NCI-H748 (cell line): Measurements from ENCODE around the gene RGS9BP.
"Not testable (repeated sequence)": the region's sequence is repeated elsewhere in the genome, so short reads cannot be mapped to it uniquely, and the experiment has no call there.

Source experiments
- DNase-seq: peaks from one replicate; lab custom pipeline; 2025; ENCODE audit not compliant: unreplicated experiment; lab: John Stamatoyannopoulos, UW

RGS9BP gene, protein sequence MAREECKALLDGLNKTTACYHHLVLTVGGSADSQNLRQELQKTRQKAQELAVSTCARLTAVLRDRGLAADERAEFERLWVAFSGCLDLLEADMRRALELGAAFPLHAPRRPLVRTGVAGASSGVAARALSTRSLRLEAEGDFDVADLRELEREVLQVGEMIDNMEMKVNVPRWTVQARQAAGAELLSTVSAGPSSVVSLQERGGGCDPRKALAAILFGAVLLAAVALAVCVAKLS

DNA sequence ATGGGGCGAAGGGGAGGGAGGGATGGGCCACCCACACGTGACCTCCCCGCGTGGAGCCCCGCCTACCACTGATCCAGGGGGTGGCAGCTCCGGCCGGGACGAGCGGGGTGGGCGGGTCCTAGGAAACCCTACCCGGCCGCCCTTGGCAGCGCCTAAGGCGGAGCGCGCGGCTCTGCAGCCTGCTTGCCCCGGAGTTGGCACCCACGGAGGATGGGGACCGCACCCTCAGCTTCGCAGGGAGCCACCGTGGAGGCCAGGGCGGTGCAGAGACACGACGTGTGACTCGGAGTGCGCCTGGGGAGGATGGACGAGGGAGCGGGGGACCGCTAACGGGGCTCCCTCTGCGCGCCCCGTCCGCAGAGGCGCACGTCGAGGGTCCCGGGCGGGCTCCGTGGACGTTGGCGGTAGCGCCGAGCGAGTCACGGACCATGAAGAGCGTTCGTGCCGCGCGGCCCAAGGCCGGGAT is at the start of gene RGS9BP:
Gene RGS9BP, plus strand, starts transcription at position 129 of the 466 bp plus-strand sequence. CDS start 416 bp downstream, outside the sequence.
- DNase-seq, result peak; percentile 80

DNA sequence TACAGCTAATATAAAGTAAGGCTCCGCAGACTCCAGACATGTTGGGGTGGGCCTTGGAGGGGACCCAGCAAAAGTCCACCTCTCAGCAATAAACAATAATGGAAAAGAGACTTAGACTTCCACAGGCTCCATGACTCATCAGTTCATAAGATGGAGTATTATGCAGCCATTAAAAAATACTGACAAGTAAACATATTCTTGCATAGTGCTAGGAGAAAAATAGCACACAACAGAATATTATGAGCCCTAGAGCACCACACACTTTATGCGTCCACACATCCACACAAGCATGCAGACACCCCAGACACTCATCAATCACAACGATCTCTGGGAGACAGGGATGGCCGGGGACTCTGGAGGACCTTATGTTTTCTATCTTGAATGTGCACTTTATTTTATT is 48.7 kb upstream of the RGS9BP start:
- DNase-seq, result no peak

DNA sequence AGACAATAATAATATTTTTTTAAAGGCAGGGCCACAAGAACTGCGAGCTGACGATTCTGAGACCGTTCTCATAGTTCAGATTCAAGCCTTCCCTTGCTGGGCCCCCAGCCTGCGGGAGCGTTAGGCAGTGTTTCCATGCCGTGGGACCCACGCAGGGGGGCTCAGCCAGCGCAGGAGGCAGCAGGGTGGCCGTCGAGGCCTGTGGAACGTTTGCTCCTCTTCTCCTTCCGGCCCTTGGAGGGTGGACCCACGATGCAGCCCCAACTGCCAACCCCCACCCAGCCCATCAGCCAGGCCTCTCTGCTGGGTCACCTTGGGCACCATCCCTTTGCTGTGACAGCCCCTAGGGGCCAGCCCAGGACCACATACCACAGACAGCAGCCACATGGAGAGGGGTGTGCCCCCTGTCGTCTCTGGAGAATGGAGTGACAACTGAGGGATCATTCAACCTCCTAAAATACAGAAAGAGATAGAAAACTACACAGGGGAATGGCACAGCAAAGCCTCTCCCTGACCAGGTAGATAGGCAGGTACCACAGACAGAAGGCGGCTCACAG is 47.9 kb upstream of the RGS9BP start:
- DNase-seq, result no peak

DNA sequence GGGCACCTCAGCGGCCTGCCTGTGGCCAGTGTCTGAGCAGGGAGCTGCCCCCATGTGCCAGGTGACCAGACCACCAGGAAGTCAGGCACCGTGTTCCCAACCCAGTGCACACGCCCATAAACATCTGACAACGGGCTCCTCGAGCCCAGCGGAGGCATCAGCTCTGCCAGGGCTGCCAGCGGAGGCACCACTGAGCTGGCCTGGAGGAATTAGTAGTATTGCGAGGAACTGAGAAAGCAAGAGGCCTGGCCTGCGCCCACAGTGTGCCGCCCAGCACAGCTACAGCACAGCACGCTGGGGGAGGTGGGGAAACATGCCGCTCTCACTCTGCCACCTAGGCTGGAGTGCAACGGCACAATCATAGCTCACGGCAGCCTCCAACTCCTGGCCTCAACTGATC is 45.3 kb upstream of the RGS9BP start:
- DNase-seq, result no peak

DNA sequence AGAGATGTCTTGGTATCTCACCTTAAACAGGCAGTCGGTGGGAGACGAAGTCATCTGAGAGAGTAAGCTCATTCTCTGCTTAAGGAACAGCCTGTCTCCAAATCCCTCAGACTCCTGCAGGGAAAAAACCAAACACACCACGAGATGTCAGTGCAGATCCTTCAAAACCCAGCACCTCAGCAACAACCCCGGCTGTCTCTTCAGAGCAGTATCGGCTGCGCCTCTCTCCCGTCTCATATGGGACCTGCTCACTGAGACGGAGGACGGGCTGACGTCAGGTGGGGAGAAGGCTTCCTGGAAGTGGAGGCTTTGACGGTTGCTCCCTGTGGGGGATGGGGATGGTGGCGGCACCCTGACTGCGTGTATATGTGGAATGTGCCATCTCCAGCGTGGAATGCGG is 44.3 kb upstream of the RGS9BP start:
- DNase-seq, result no peak

DNA sequence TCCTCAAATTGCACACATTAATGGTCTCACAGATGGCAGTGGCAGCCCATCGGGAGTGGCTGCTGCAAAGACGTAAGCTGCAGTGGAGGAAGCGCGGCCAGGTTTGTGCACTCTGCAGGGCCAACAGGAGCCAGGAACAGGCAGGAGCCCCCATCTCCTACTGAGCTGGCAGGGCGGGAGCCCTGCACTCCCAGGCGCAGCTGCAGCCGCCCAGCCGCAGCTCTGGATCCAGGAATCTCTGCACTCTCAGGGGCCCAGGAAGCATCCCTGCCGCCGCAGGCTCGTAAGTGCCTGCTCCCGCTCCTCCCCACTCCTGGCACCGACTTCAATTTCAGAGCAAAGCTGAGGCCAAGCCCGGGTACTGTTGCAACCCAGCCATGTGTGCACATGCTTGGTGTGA is 38.2 kb upstream of the RGS9BP start:
- DNase-seq, result no peak

DNA sequence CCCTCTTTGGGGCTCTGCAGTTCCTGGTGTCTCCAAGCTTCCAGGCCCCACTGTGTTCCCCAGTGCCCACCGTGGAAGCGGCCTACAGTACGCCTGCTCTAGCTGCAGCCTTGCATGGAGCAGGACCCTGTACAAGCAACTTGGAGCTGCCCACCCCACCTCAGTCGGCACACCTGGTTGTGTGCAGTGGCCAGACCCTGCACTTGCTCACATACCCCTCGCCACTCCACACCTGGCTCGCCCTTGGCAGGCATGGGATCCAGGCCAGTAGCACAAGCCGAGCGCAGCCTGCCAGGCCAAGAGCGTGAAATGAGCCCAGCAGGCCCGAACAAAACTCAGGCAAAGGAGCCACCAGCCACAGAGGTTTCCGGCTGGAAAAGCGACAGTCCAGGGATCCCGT is 37.0 kb upstream of the RGS9BP start:
- no peak for DNase-seq

DNA sequence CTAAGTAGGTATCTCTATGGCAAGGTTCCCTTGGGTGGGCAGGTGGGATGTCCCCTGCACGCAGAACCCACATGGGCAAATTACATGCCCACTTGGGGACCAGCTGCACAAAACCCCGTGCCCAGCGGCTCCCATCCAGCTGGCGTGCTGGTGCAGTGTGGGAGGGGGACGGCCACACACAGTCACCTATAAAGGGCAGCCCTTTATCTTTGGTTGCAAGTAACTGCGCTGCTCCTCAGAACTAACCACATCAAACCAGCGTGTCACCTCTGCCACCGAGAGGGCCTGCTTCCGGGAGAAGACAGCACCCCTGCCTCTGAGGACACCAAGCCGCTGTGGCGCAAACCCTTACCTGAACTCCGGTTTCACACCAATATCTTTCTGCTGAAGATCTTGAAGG is 32.9 kb upstream of the RGS9BP start:
- no peak for DNase-seq

DNA sequence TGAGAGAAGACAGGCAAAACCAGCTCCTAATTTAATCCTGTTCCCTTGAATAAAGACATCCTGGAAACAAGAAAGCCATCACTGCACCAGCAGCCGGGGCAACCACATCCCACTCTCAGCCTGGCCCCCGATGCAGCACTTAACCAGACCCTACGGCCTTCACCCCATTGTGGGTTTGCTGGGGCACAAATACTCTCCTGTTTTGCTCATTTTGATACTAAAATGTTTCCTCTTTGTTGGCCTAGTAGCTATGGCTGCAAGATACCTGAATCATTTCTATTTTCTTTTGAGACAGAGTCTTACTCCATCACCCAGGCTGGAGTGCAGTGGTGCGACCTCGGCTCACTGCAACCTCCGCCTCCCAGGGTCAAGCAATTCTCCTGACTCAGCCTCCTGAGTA is 29.1 kb upstream of the RGS9BP start:
- no peak for DNase-seq

DNA sequence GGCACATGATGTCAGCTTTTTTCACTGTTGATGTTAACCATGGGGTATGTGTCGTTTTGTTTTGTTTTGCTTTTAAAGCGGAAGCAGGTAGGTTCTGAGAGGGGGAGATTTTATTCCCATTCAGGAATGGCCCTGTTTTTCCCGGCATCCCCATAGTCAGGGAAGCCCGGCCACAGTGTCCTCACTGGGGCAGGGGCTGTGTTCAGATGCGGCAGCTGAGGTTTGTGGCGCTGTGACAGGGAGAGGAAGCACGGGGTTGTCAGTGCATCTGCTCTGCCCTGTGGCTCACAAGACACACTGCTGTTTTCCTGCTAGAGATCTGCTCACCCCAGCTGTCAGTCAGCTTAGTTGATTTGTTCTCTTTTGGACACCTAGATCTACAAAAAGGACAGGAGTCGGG is 28.3 kb upstream of the RGS9BP start:
- DNase-seq, result no peak

DNA sequence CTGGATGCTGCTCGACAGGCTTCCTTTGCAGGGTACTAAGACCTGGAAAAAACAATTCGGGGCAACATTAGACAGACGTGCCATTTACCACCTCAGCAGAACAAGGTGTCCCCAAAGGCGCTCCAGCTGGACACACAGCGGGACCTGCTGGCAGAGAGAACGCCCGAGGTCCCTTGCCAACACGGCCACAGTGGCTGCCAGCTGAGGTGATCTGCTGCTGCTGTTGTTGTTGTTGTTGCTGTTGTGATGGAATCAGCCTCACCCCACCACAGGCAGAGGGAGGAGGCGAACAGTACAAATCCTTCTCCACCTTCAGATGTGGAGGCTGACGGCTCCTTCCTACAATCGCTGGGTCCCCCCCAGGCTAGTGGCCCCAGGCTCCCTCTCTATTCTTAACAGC is 25.9 kb upstream of the RGS9BP start:
- no peak for DNase-seq

DNA sequence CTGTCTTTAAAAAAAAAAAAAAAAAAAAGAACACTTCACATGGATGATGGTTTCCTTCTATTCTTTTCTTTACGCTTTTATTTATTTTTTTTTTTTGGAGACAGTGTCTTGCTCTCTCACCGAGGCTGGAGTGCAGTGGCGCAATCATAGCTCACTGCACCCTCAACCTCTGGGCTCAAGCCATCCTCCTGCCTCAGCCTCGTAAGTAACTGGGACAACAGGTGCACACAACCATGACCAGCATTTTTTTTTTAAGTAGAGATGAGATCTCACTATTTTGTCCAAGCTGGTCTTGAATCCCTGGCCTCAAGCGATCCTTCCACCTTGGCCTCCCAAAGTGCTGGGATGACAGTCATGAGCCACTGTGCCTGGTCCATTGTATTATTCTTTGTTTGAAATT is 25.0 kb upstream of the RGS9BP start:
- no peak for DNase-seq

DNA sequence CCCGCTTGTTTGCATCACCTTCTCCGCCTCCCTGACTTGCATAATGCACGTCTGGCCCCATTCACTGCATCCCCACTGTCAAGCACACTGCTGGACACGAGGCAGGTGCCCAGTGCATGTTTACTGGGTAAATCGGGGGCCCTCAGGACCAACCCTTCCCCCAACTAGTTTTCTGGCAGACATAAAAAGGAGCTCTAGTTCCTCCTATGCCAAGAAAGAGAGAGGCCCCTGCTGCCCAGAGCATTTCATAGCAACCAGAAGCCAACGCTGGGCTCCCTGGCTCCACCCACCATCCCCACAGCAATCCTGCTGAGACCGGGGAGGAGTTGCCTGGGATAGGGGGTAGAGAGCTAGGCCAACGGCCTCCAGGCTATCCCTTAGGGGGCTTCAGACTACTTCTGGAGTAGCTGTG is 23.9 kb upstream of the RGS9BP start:
- DNase-seq, result no peak

DNA sequence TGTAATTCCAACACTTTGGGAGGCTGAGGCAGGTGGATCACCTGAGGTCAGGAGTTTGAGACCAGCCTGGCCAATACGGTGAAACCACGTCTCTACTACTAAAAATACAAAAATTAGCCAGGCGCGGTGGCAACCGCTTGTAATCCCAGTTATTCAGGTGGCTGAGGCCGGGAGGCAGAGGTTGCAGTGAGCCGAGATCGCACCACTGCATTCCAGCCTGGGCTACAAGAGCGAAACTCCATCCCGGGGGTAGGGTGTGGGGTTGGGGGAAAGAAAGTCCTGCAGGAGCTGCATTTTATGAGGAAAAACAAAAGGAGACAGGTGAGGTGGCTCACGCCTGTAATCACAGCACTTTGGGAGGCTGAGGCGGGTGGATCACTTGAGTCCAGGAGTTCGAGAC is 23.3 kb upstream of the RGS9BP start:
- not testable (repeated sequence) for DNase-seq

DNA sequence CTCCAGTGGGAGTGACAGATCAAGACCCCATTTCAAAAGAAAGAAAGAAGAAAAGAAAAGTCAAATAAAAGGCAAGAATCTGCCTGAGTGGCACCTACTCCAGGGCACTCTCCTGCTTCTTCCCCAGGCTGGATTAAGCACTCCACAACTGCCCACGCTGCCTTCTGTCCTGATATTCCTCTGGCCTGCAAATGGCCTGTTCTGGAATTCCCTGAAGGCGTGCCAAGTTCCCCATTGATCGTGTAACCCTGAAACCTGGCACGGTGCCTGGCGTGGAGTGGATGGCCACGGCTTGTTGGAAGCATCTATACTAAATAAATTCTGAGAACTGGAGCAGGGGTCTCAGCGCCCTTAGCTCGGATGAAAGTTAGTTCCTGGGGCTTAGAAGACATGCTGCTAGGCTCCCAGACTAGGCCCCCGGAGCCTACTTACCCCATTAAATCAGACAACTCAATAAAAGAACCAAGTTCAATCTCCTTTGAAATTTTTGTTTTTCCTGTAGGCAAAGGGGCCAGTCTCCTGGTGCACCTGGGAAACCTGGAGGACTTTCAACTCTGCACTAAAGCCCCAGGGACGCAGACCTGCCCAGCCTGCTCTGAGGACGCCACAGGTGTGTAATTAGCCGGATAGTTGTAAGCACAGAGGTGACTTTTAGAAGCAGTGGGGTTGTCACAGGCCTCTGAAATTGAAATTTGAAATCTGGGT is 22.6 kb upstream of the RGS9BP start:
- no peak for DNase-seq

DNA sequence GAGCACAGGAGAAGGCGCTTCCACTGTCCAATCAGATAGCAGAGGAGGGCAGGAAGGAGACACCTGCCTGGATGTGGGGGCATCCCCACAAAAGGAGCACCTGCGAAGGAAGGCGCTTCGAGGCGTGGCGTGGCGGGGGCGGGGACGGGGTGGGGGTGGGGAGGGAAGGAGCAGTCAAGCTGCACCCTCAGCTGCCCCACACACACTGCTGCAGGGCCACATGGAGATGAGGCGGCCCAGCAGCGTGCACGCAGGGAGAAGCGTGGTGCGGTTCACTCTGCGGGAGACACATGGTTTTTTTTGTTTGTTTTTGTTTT is 22.1 kb upstream of the RGS9BP start:
- no peak for DNase-seq

DNA sequence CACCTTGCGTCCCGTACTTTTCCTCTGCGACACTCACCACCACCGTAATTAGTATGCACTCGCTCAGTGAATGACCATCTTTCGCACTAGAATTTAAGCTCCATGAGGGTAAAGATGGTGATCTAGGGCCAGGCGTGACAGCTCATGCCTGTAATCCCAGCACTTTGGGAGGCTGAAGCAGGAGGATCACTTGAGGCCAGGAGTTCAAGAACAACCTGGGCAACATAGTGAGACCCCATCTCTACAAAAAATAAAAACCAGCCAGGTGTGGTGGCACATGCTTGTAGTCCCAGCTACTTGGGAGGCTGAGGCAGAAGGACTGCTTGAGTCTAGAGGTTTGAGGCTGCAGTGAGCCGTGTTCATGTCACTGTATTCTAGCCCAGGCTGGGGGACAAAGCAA is 19.3 kb upstream of the RGS9BP start:
- DNase-seq, result not testable (repeated sequence)

DNA sequence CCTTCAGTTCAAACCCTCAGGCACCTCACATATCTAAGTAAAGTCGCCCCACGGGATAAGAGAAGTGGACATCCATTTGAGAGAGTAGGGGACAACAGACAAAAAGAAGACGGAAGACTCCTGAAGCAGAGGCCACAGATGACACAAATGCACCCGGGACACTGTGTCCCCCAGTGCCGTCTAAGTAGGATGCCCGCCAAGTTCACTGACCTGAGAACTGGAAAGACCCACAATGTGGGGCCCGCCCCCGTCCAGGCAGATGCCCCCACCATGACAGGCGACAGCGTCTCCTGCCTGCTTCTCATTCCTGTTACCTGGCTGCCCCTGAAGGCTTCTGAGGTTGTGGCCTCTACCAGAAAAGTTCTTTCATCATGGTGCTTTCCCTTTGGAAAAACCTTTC is 17.6 kb upstream of the RGS9BP start:
- DNase-seq, result no peak

DNA sequence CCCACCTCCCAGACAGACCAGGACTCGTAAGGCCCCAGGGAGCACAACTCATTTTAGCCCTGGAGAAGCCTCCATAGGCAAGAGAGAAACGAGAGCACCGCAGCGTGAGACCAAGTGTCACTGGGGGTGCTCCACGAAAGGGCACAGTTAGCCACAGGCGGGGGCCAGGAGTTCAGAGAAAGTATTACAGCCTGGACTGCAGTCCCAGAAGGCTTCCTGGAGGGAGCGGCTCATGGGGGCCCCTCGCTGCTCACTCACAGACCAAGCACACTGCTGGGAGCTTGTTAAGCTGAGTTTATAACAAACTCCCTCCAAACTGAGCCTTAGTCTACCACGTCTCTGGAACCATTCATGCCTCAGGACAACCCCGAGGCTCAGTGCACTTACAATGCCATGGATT is 17.1 kb upstream of the RGS9BP start:
- no peak for DNase-seq

DNA sequence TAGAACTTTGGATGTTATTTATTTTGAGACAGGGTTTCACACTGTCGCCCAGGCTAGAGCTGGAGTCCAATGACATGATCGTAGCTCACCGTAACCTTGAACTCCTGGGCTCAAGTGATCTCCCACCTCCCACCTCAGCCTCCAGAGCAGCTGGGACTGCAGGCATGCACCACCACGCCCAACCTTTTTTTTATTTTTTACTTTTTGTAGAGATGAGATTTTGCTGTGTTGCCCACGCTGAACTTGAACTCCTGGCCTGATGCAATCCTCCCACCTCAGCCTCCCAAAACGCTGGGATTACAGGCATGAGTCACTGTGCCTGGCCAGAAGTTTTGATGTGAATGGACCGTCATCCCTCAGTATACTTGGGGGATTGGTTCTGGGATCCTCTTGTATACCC is 14.3 kb upstream of the RGS9BP start:
- no peak for DNase-seq

DNA sequence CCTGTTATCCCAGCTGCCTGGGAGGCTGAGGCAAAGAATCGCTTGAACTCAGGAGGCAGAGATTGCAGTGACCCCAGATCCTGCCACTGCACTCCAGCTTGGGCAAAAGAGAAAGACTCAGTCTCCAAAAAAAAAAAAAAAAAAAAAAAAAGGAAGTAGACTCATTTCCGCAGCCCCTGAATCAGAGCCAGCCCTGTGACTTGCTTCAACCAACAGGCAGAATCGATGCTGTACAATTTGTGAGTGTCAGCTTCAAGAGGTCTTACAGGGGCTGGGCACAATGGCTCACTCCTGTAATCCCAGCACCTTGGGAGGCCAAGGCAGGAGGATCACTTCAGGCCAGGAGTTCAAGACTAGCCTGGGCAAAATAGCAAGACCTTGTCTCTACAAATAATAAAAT is 13.5 kb upstream of the RGS9BP start:
- DNase-seq, result no peak

DNA sequence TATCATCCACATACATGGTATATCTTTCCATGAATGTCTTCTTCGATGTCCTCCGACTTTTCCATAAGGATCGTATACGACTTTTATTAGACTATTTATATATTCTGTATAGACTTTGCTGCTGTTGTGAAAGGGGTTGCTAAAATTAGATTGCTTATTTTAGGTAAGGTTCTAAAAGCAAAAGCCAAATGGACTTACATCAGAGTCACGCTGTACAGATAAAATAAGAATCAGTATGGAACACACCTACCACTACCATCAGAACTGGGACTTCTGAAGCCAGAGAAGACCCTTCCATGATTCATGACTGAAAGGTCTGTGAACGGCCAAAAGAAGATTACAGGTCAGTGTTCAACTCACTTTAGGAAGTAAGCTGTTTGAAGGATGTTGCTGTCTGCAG is 9.6 kb upstream of the RGS9BP start:
- no peak for DNase-seq

DNA sequence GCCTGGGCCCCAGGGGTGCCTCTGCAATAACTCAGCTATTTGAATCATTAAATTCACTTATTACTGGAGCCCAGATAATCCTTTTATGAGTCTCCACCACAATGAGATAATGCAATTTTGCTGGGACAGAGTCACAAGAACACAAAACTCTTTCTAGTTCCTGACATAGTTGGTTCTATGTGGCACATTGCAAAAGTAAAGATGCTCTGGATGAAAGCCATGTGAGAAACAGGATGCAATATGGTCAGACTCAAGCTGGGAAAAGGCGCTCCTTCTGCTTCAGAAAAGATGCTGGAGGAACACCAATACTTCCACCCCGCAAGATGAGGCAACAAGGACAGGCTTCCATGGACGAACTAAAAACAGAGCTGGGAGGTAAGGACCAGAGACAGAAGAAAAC is 6.3 kb upstream of the RGS9BP start:
- DNase-seq, result no peak
